Panc1 (cell line): ENCODE results near the gene CACNA1D. TPM values are rescaled to one million over a fixed set of nuclear protein-coding genes. Genes with fewer than 3 reads are reported as not detected.

ENCODE experiments used
- ATAC-seq: fragments of 200-7000 bp; cut with Tn5 transposase; 2 replicates; pipeline ENCODE4 v1.9.1; 2020; ENCODE audit warnings: mild to moderate bottlenecking, moderate library complexity
- BruUV-seq: library from RNA; stranded (reverse); fragments of 400-500 nt; replicated peaks from 2 replicates; lab custom pipeline; 2021; lab: Mats Ljungman, UMichigan
- CTCF ChIA-PET: fragments of 300-600 bp; sonication (Branson Sonifier 250); formaldehyde crosslinking; loops from one replicate; lab custom pipeline; 2022; ENCODE audit warnings: antibody characterized with exemption; lab: Charles Lee
- POLR2A ChIA-PET: fragments of 300-600 bp; sonication (Branson Sonifier 250); formaldehyde crosslinking; loops from one replicate; lab custom pipeline; 2022; ENCODE audit warnings: antibody characterized with exemption; lab: Charles Lee
- DNase-seq: peaks from one replicate; pipeline ENCODE4 v3.0.0-alpha.2; 2010; ENCODE audit warnings: low read depth, low spot score
- H3K27ac ChIP-seq: 2 replicates; pipeline ENCODE4 v1.5.1; 2011; ENCODE audit warnings: mild to moderate bottlenecking, low read length, inconsistent platforms
- H3K27me3 ChIP-seq: fragments of 200-500 bp; sonication (Bioruptor generic); 2 replicates; pipeline ENCODE4 v1.6.0; 2014; ENCODE audit warnings: low read length, inconsistent platforms; ENCODE audit not compliant: control insufficient read depth, insufficient read depth
- H3K36me3 ChIP-seq: fragments of 200-500 bp; sonication (Bioruptor generic); 2 replicates; pipeline ENCODE4 v1.5.1; 2014; ENCODE audit warnings: inconsistent platforms, mild to moderate bottlenecking, low read length, moderate library complexity; ENCODE audit not compliant: control insufficient read depth, insufficient read depth
- H3K4me1 ChIP-seq: 2 replicates; pipeline ENCODE4 v1.5.1; 2011; ENCODE audit warnings: inconsistent platforms, mild to moderate bottlenecking, low read length, moderate library complexity; ENCODE audit not compliant: control insufficient read depth, insufficient read depth
- H3K4me3 ChIP-seq, 2 experiments: 2 replicates each; pipeline ENCODE4 v1.5.1; 2011 to 2012; ENCODE audit warnings: low read depth in 2 of 2, low read length in 2 of 2, mild to moderate bottlenecking in 2 of 2, inconsistent platforms in 1 of 2, moderate library complexity in 1 of 2
- H3K9me3 ChIP-seq: fragments of 200-500 bp; sonication (Bioruptor generic); 2 replicates; pipeline ENCODE4 v1.5.1; 2014; ENCODE audit warnings: low read depth, mild to moderate bottlenecking, inconsistent platforms, low read length, moderate library complexity; ENCODE audit not compliant: control insufficient read depth, insufficient read depth
- CTCF ChIP-seq: fragments of 450-650 bp; IDR thresholded peaks from 2 replicates; pipeline ENCODE4 v1.5.1; 2017; ENCODE audit warnings: mild to moderate bottlenecking
- POLR2AphosphoS5 ChIP-seq: IDR thresholded peaks from 2 replicates; pipeline ENCODE4 v1.6.1; 2012; ENCODE audit warnings: mild to moderate bottlenecking, low read depth, low read length, moderate library complexity
- SIN3A ChIP-seq: IDR thresholded peaks from 2 replicates; pipeline ENCODE4 v1.6.1; 2012; ENCODE audit warnings: low read depth, mild to moderate bottlenecking, low read length, moderate library complexity, borderline replicate concordance; ENCODE audit not compliant: insufficient read depth
- TCF7L2 ChIP-seq: IDR thresholded peaks from 2 replicates; pipeline ENCODE4 v1.6.1; 2011; ENCODE audit warnings: mild to moderate bottlenecking, low read depth, low read length, inconsistent platforms
- in situ Hi-C: cut with HindIII; loops from 2 replicates; pipeline ENCODE4 v1.10.0; 2016; ENCODE audit warnings: low sequenced_read_pairs, low pct_unique_long_range_greater_than_20kb
- intact Hi-C: fragments of 100-400 bp; cut with micrococcal nuclease; formaldehyde crosslinking; loops from one replicate; pipeline ENCODE4 v1.10.0; 2022; ENCODE audit not compliant: unreplicated experiment
- total RNA-seq: library from RNA; stranded (reverse); gene quantifications from one replicate; pipeline ENCODE4 v1.2.1, GENCODE V29; 2021; ENCODE audit not compliant: unreplicated experiment
- TF ChIP-seq, protein P1 (sequence below), 2 experiments: IDR thresholded peaks; 2 replicates each; pipeline ENCODE4 v1.6.1; 2011 to 2012; ENCODE audit warnings: low read depth in 2 of 2, control low read depth in 1 of 2, low read length in 1 of 2, mild to moderate bottlenecking in 1 of 2, moderate library complexity in 1 of 2; ENCODE audit not compliant: insufficient read depth in 1 of 2

Gene CACNA1D
- total RNA-seq, 1 experiment from 2014 or later, result 23.0 TPM

DNA sequence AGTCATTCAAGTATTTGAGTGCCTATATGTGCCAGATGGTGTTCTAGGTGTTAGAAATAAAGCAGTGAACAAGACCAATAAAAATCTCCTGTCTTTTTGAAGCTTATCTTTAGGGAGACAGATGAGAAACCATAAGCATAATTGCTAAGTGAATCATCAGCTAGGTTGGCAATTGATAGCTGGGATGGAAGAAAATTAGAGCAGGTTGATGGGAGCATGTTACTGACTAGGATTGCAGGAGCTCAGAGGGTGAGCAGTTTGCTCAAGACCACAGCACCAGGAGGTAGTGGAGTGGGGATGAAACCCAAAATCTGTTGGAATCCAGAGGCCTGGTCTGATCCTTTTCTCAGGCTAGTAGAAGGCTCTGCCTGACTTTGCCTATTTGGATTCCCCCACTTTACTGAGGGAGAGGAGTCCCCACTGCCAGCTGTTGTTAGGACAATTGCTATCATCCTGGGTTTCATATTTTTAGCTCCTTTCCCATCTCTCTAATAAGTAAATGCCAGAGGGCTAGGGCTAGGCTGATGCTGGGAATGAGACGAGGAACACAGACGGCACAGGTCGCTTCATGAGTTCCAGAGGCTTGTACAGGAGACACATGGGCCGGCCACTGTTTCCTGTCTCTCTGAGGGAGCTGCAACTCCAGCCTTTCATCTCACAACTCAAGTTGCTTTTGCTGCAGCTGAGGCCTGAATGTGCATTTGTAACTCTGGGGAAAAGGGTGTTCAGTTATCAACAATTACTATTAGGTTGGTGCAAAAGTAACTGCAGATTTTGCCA lies 102.9 kb downstream of the CACNA1D start:
- Histone ChIP-seq H3K4me1 (peaks cover 4% of the 10 kb centered on the region), H3K4me3 (no peak overlapping the region), H3K27ac (no peak overlapping the region), H3K36me3 (no peaks in the 10 kb centered on the region), H3K27me3 (no peaks in the 10 kb centered on the region), H3K9me3 (no peaks in the 10 kb centered on the region)
- intact Hi-C loops (no loop called here), in situ Hi-C loops (no loop called here)
- DNase-seq (no peak), ATAC-seq (no peak)
- POLR2A ChIA-PET, result interaction anchor here (0.6 kb wide), 1 partner anchor 70 kb away, joined by 3 read pairs; no protein-coding TSS in a partner anchor
- CTCF ChIA-PET, result no interaction called here
- no TSS peak for BruUV-seq
- TF ChIP-seq SIN3A, result no peak

DNA sequence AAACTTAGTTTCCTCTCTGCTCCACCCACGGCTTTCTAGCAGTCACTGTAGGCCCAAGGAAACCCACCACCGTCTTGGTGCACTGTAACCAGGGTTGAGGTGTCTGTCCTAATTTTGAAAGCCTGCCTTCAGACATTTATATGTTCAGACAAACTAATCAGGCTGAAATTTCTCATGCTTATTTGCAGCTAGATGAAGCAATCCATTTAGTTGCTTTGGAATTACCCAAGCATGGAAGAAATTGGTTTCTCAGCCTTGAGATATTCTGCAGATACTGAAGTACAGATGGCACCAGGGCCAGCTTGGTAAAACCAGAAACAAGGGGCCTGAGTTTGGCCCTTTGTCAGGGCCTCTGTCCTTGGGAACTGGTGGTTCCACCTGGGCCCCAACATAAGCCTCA lies 105.4 kb downstream of the CACNA1D start:
- Histone ChIP-seq H3K4me1 (peaks cover 4% of the 10 kb centered on the region), H3K27ac (no peak overlapping the region), H3K9me3 (no peaks in the 10 kb centered on the region), H3K27me3 (no peaks in the 10 kb centered on the region), H3K4me3 (no peak overlapping the region), H3K36me3 (no peaks in the 10 kb centered on the region)
- DNase-seq, result no peak
- intact Hi-C loops (no loop called here), in situ Hi-C loops (no loop called here)
- no peak for ATAC-seq
- no TSS peak for BruUV-seq
- POLR2A ChIA-PET, result no interaction called here
- TF ChIP-seq CTCF, result no peak
- no peak for TF ChIP-seq SIN3A
- TF ChIP-seq TCF7L2, result no peak
- no peak for TF ChIP-seq POLR2AphosphoS5
- TF ChIP-seq, protein P1, sequence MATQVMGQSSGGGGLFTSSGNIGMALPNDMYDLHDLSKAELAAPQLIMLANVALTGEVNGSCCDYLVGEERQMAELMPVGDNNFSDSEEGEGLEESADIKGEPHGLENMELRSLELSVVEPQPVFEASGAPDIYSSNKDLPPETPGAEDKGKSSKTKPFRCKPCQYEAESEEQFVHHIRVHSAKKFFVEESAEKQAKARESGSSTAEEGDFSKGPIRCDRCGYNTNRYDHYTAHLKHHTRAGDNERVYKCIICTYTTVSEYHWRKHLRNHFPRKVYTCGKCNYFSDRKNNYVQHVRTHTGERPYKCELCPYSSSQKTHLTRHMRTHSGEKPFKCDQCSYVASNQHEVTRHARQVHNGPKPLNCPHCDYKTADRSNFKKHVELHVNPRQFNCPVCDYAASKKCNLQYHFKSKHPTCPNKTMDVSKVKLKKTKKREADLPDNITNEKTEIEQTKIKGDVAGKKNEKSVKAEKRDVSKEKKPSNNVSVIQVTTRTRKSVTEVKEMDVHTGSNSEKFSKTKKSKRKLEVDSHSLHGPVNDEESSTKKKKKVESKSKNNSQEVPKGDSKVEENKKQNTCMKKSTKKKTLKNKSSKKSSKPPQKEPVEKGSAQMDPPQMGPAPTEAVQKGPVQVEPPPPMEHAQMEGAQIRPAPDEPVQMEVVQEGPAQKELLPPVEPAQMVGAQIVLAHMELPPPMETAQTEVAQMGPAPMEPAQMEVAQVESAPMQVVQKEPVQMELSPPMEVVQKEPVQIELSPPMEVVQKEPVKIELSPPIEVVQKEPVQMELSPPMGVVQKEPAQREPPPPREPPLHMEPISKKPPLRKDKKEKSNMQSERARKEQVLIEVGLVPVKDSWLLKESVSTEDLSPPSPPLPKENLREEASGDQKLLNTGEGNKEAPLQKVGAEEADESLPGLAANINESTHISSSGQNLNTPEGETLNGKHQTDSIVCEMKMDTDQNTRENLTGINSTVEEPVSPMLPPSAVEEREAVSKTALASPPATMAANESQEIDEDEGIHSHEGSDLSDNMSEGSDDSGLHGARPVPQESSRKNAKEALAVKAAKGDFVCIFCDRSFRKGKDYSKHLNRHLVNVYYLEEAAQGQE (IDR thresholded peaks at IDR 0.05; ENCODE audit: insufficient read depth in 1 of 2, low read depth in 2 of 2, low read length in 1 of 2), result no peak
- CTCF ChIA-PET, result no interaction called here

- no peak overlapping the region for H3K27ac ChIP-seq
- ChIA-PET CTCF (no interaction called here), POLR2A (no interaction called here)
- TF ChIP-seq, protein P1 (IDR thresholded peaks at IDR 0.05; ENCODE audit: insufficient read depth in 1 of 2, low read depth in 2 of 2, low read length in 1 of 2), result no peak
- TF ChIP-seq TCF7L2 (no peak), CTCF (no peak), SIN3A (no peak), POLR2AphosphoS5 (no peak)
- H3K9me3 ChIP-seq, result no peaks in the 10 kb centered on the region; the same call in 1 of the 2 replicates
- ATAC-seq (no peak), DNase-seq (no peak)
- no TSS peak for BruUV-seq
- H3K36me3 ChIP-seq, result no peaks in the 10 kb centered on the region
- intact Hi-C loops (no loop called here), in situ Hi-C loops (no loop called here)
- no peaks in the 10 kb centered on the region for H3K27me3 ChIP-seq
- H3K4me1 ChIP-seq, result no peaks in the 10 kb centered on the region
- H3K4me3 ChIP-seq, result no peak overlapping the region
Measured at GRCh38 chr3:53602866-53603265, 108.5 kb downstream of the CACNA1D start.
